GM21381 (cell line): ENCODE data around the gene PTH1R.

Experiments used
- ATAC-seq: cut with Tn5 transposase; IDR thresholded peaks from one replicate; pipeline ENCODE4 v1.9.1; 2021; ENCODE audit warnings: mild to moderate bottlenecking, moderate library complexity; ENCODE audit not compliant: unreplicated experiment

Gene PTH1R

GRCh38 chr3:46943237-46944187 is 66.0 kb downstream of the PTH1R start:
- no peak for ATAC-seq

GRCh38 chr3:46944191-46944590 is 66.7 kb downstream of the PTH1R start:
- ATAC-seq: no peak

- ATAC-seq: no peak
Observed at GRCh38 chr3:46946416-46946815, 68.9 kb downstream of the PTH1R start.

- ATAC-seq: no peak
Observed at GRCh38 chr3:46946856-46947545, 69.5 kb downstream of the PTH1R start.

GRCh38 chr3:46947546-46947901 is 70.0 kb downstream of the PTH1R start:
- ATAC-seq: no peak

GRCh38 chr3:46947981-46948791 is 70.7 kb downstream of the PTH1R start:
- ATAC-seq: no peak

GRCh38 chr3:46948830-46949671 is 71.5 kb downstream of the PTH1R start:
- no peak for ATAC-seq

GRCh38 chr3:46950177-46950576 is 72.7 kb downstream of the PTH1R start:
- no peak for ATAC-seq

GRCh38 chr3:46950650-46951241 is 73.2 kb downstream of the PTH1R start:
- ATAC-seq: no peak

- no peak for ATAC-seq
Observed at GRCh38 chr3:46952813-46953212, 75.3 kb downstream of the PTH1R start.
